ENCODE data around the gene PAK6.
A peak's percentile ranks its signal among the peaks of the same experiment; 100 is the strongest.

Gene PAK6

GRCh38 chr15:40277471-40277870 lies 38.6 kb downstream of the PAK6 start:
- DNase-seq (ENCODE audit: low read depth): no peak

DNA sequence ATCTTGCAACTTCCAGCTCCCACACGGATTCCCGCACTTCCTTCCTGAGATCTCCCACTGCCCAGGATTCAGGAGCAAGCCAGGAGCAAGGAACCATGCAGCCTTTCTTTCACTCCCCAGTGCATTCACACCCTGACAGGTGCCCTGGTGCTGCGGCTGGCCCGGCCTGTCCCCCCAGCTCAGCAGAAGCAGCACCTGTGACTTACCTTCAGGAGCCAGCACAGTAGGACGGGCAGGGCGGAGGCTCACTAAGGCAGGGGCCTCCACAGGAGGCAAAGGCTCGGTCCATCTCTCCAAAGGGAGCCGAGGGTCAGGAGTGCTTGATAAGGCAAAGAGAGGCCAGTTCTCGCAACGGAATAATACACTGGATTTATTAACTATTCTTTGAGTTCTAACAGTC lies 39.2 kb downstream of the PAK6 start:
- no peak for DNase-seq (ENCODE audit: low read depth)

GRCh38 chr15:40279437-40280141 lies 40.7 kb downstream of the PAK6 start:
- peak; percentile 64 for DNase-seq (ENCODE audit: low read depth)

- no peak for DNase-seq (ENCODE audit: low read depth)
These were observed 41.6 kb downstream of the PAK6 start for GRCh38 chr15:40280260-40281056.

DNA sequence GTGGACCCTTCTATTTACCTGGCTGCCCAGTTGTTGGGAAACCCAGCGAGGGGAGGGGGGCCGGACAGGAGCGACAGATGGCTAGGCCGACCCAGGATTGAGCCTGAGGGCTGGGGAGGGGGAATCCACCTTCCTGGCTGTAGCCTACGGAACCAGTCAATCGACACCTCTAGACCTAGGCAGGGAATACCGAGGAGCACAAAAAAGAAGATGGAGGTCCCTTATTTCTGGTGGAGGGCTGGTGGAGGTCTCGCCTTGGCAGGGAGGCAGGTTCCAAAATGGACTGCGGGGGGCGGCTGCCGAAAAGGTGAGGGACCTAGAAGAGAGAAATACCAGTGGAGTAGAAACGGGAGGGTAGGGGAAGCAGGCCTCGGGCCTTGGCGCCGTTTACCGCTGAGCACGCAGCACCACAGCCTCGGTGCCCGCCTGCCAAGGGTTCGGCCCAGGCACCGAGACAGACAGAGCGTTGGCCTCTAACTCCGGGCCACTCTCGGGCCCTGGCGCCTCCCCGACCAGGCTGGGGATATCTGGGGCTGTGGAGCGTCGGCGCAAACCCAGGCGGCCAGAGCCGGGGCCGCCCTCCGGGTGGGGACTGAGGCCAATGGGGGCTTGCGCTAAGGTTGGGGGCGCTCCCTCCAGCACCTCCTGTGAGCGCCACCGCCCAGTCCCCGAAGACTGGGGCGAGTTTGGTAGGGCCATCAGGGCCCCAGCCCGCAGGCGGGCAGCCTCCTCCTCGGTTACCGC lies 42.4 kb downstream of the PAK6 start:
- no peak for DNase-seq (ENCODE audit: low read depth)

GRCh38 chr15:40281801-40282146 lies 42.9 kb downstream of the PAK6 start:
- DNase-seq (ENCODE audit: low read depth): no peak

DNA sequence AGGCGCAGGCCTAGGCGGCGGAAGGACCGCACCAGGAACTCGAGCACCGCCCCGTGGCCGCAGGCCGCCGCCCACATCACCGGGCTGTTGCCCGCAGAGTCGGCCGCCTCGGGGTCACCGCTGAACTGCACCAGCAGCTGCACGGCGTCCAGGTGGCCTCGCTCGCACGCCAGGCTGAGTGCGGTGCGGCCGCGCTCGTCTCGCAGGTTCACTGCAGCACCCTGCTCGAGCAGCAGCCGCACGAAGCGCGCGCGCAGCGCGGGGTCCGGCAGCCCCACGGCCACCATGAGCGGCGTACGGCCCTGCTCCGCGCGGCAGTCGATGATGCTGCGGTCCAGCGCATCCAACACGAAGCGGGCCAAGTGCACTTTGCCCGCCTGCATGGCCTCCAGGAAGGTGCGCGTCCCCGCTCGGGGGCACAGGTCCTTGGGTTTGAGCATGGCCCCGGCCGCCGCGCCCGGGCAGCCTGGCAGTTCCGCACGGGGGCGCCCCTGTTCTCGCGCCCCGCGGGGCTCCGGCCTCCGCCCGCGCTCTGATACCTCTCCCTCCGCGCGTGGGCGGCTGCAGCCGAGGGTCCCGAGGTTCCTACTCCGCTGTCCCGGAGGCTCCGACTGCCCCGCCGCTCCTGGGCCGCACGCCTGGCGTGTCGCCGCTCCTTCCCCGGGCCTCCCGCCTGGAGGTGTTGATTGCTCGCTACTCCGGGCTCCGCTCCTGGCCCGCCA lies 43.4 kb downstream of the PAK6 start:
- DNase-seq (ENCODE audit: low read depth): peak; percentile 46

DNA sequence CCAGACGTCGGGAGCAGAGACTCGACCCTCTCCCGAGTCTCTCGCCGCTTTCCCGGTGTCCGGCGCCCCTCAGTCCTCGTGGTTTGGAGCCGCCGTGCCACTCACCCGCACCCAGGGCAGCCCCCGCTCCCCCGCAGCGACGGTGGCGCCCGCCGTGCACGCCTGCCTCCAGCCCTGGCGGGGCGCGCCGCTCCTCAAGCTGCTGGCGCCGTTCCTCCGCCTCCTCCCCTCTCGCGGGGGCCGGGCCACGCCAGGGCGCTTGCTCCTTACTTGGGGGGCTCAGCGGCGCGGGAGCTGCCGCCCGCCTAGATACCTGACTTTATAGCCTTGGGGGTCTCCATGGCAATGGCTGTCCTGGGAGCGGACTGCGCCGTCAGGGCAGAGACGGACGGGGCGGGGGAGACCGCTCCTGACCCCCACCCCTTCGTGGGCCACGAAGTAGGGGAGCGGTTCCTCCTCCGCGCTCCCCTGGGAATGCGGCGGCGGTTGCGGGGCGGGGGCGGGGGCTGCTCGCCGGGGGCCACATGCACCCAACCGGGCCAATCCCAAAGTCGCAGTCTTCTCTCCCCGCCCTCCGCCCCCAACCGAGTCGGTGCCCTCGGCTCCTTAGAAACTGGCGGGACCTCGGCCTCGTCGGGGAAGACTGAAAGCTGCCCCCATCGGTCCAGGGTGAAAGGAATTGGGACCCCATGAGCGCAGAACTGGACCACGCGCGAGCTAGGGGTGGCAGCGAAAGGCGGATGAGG lies 44.2 kb downstream of the PAK6 start, which contains the start of gene ANKRD63:
Gene ANKRD63, minus strand, starts transcription at position 196 of the 746 bp plus-strand sequence. CDS start 478 bp downstream, outside the sequence.
- peak; percentile 29 for DNase-seq (ENCODE audit: low read depth)

DNA sequence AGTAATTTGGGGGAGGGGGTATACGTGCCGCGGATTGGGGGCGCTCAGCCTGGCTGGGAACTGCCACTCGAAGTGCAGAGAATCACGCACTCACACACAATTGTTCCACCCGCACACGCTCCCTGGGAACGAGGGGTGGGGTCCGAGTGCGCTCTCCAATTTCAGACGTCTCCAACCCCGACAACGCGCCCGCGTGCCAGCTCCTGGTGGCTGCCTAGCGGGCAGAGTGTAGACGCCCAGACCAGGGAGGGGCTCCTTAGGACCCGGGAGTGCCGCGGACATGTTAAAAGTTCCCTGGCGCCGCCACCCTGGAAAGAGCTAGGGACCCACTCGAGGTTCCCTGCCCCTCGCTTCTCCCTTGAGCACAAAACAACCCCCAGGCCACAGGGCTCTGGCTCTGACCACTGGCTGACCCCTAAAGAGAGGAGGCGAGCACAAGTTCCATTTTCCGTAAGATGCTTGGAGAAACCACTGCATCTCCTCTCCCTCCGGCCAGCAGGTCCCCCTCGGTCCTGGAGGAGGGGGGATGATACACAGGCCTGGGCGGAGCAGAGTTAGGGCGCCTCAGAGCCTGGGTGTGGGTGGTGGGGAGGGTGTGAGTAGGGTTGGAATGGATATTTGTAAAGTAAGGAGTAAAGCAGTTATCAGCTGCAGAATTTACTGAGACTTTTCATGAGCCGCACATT lies 44.9 kb downstream of the PAK6 start:
- DNase-seq (ENCODE audit: low read depth): no peak

- DNase-seq (ENCODE audit: low read depth): no peak
These were observed 46.3 kb downstream of the PAK6 start for GRCh38 chr15:40285151-40285550.

DNA sequence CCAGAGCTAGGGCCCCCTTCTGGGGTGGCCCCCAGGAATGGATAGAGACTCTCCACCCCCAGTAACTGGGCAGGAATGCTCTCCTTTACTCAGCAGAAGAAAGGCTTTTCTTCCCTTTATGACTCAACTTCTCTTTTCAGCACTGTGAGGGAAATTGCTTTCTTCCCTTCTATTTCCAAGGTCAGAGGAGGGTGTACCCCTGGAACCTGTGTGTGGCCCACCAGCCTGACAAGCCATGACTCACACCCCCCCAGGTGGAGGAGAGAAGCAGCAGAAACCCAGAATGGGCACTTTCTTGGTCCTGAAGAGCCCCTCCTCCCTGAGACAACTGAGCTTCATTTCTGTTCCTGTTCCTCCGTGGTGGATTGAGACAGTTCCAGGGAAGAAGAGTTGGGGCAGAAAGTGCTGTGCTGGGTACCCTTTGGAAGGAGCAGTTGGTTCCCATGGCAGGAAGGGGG lies 46.7 kb downstream of the PAK6 start:
- no peak for DNase-seq (ENCODE audit: low read depth)

GRCh38 chr15:40286061-40286532 lies 47.2 kb downstream of the PAK6 start:
- no peak for DNase-seq (ENCODE audit: low read depth)

DNA sequence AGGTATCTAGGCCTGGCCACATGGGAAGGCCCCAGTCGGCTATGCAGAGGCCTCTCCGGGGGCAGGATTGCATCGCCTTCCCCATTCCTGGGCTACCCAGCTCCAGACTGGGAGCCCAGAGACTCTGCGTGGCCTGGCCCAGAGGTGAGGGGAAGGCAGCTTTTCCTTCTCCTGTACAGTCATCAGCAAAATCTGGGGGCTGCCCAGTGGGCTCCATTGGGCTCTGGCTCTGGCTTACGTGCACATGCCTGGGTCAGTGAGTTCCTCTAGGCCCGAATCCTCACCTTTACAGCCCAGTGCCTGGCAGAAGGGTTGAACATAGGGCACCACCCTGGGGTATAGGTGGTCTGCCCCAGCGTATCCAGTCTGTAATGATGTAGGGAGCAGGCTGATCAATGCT lies 47.9 kb downstream of the PAK6 start:
- no peak for DNase-seq (ENCODE audit: low read depth)

DNA sequence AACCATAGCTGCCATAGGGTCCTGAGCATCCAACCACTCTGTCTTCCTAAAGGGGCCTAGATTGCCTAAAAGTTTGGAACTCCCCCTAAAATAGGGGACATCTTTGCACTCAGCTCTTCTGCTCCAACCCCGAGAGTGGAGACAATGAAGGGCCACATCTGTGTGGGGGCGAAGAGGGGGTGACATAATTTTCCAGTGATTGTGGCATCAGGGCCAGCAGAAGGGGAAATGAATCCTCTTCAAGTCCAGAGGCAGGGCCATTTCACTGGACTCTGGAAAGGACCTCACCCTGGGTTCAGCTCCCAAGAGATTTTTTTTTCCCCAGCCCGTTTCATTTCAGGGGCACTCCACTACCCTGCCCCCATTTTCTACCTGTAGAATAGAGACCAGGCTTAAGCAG lies 48.6 kb downstream of the PAK6 start:
- no peak for DNase-seq (ENCODE audit: low read depth)

DNA sequence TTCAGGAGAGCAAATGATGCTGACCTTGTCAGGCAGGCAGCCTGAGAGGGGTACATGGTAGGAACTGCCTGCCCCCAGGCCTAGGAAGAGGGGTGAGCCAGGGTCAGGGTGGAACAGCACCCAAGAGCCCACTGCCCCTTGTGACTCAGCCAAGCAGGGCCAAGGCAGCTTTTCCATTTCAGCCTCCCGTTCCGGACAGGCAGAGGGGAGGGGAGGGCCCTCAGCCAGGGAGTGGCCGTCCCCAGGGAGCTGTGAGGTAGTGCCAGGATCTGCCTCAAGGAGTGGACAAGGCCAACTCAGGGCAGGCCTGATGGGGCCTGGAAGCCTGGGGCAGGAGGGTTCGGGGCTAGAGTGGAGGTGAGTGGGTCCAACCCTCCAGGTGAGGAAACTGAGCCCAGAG lies 49.1 kb downstream of the PAK6 start:
- no peak for DNase-seq (ENCODE audit: low read depth)

DNA sequence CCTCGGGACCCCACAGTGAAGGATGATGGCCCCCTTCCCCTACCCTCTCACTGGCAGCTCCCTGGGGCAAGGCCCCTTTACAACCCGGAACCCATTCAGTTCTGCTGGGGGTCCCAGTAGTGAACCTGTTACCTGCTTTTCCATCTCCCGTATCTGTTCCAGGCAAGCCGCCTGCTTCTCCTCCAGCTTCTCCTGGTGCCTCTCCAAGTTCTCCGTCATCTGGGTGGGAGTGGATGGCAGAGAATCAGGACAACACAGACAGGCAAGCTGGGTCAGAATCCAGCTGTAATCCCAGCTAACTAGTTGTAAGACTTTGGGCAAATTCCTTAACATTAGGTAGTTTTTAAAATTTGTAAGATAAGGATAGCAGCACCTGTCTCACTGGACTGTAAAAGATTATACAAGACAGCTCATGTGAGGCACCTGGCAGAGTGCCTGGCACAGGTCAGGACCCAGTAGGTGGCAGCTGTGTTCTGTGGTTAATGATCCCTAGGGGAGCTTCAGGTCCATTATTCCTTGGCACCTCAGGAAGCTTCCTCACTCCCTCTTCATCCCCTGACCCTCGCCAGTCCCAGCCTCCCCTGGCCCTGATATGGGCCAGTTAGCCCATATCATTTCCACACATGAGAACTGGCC lies 50.4 kb downstream of the PAK6 start:
- DNase-seq (ENCODE audit: low read depth): no peak

DNA sequence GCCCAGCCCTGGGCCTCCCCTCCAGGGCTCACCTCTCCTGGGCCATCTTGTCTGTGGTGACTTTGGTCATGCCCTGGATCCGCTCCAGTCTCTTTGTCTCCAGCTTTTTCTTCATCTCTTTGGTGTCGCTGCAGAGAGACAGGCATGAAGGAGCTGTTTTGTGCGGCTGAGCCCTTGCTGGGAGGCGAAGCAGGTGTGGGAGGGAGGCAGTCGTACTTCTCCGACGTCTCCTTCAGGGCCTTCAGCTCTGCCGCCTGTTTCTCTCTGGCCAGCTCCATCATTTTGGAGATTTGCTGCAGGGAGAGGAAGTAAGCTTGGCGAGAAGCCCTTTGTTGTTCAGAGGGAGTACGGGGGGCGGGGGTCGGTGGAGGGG lies 51.7 kb downstream of the PAK6 start:
- no peak for DNase-seq (ENCODE audit: low read depth)

DNA sequence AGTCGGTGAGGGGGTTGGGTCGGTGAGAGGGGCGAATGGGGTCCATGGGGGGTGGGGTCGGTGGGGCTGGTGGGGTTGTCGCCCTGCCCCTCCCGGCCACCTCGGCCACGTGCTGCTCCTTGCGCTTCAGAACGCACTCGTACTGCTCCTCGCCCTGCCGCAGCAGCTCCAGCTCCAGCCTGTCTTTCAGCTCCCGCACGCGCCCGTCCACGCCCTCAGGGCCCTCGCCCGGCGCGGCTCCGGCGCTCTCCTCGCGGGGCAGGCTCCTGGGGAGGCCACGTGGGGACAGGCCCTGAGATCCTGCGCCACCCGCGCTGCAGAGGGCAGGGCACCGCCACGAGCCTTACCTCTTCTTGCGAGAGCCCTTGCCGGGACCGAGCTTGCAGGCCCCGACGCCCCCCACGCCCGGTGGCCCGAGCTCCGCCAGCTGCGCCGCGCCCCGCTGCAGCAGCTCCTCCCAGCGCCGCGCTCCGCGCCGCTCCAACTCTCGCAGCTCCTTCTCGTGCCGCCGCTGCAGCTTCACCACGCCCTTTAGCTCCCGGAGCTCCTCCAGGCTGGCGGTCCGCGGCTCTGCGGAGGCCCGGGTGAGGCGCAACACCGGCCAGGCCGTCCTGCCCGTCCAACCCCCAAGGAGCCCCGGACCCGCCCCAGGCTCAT lies 52.2 kb downstream of the PAK6 start:
- DNase-seq (ENCODE audit: low read depth): no peak

DNA sequence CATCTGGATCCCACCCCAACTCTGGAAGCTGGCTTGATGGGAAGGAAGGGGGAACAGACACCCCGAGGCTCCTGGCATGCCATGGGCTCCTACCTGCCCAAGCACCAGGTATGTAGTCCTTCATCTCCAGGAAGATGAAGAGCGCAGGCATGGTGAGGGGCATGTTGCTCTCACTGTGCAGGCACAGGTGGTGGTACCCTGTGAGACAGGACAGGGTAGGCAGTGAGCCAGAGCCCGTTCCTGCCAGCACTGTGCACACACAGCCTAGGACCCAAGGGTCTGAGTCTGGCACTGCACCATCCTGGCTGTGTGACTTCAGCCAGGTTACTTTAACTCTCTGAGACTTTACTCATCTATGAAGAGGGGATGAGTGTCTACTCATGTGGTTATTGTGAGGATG lies 53.4 kb downstream of the PAK6 start:
- no peak for DNase-seq (ENCODE audit: low read depth)

DNA sequence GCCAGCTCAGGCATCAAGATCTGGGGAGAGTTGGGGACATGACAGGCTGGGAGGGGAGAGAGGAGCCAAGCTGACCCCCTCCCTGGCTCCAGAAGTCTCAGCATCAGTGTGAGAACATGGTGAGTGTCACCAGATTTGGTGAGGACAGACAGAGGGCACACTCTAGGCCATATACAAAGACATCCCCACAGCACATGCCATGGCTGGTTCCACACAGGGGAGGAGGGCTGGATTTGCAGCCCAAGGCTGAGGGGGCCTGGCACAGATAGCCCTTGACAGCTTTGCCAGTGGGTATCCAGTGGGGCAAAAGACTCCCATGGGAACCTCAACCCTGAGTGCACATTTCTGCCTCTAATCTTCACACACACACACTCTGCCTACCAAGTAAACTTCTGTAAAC lies 54.1 kb downstream of the PAK6 start:
- no peak for DNase-seq (ENCODE audit: low read depth)

Data from activated T-cell treated with anti-CD3 and anti-CD28 coated beads for 48 hours (primary cell).